Stimulated activated CD4-positive, alpha-beta T cell treated with anti-CD3 and anti-CD28 coated beads, Interleukin-15, amount 100 ng/mL, for 24 hours (primary cell): ENCODE results near the gene SRPK3.
"Not testable (repeated sequence)": the region's sequence is repeated elsewhere in the genome, so short reads cannot be mapped to it uniquely, and the experiment has no call there.

ENCODE experiments used
- DNase-seq: peaks from one replicate; pipeline ENCODE4 v3.0.0-alpha.2; 2020

Gene SRPK3

GRCh38 chrX:153814591-153815315, 33.9 kb downstream of the SRPK3 start:
- no peak for DNase-seq

- DNase-seq: peak; percentile 57
Observed at GRCh38 chrX:153816831-153817690, 36.2 kb downstream of the SRPK3 start.

- DNase-seq: not testable (repeated sequence)
Observed at GRCh38 chrX:153818064-153818463, 37.2 kb downstream of the SRPK3 start.

- peak; percentile 70 for DNase-seq
Observed at GRCh38 chrX:153818571-153819383, 37.9 kb downstream of the SRPK3 start.

GRCh38 chrX:153819384-153820040, 38.7 kb downstream of the SRPK3 start:
- DNase-seq: no peak

- DNase-seq: no peak
Observed at GRCh38 chrX:153820601-153821000, 39.8 kb downstream of the SRPK3 start.

GRCh38 chrX:153821066-153821465, 40.2 kb downstream of the SRPK3 start:
- no peak for DNase-seq

- DNase-seq: no peak
Observed at GRCh38 chrX:153824348-153824747, 43.5 kb downstream of the SRPK3 start.

- no peak for DNase-seq
Observed at GRCh38 chrX:153825042-153825441, 44.2 kb downstream of the SRPK3 start.

GRCh38 chrX:153827016-153827415, 46.2 kb downstream of the SRPK3 start:
- DNase-seq: no peak

GRCh38 chrX:153827903-153828302, 47.1 kb downstream of the SRPK3 start:
- no peak for DNase-seq

GRCh38 chrX:153828308-153828707, 47.5 kb downstream of the SRPK3 start:
- no peak for DNase-seq

- no peak for DNase-seq
Observed at GRCh38 chrX:153828723-153829548, 48.1 kb downstream of the SRPK3 start.

GRCh38 chrX:153829549-153829798, 48.6 kb downstream of the SRPK3 start:
- DNase-seq: no peak

- DNase-seq: peak; percentile 25
Observed at GRCh38 chrX:153829799-153830639, 49.2 kb downstream of the SRPK3 start, which contains the start of gene PDZD4. TSS of gene PDZD4 (minus strand) at chrX:153830544. CDS start at chrX:153830298, 246 bp downstream.

- DNase-seq: no peak
Observed at GRCh38 chrX:153830640-153831428, 50.0 kb downstream of the SRPK3 start.

- no peak for DNase-seq
Observed at GRCh38 chrX:153831429-153832150, 50.7 kb downstream of the SRPK3 start.

GRCh38 chrX:153832728-153833127, 51.9 kb downstream of the SRPK3 start:
- no peak for DNase-seq
